GM18873 (cell line): Measurements from ENCODE around the gene DUSP8.

ENCODE experiments used
- ATAC-seq: cut with Tn5 transposase; IDR thresholded peaks from one replicate; pipeline ENCODE4 v1.9.1; 2021; ENCODE audit warnings: mild to moderate bottlenecking, moderate library complexity, moderate number of reproducible peaks; ENCODE audit not compliant: unreplicated experiment, low FRiP score

The DUSP8 gene

DNA sequence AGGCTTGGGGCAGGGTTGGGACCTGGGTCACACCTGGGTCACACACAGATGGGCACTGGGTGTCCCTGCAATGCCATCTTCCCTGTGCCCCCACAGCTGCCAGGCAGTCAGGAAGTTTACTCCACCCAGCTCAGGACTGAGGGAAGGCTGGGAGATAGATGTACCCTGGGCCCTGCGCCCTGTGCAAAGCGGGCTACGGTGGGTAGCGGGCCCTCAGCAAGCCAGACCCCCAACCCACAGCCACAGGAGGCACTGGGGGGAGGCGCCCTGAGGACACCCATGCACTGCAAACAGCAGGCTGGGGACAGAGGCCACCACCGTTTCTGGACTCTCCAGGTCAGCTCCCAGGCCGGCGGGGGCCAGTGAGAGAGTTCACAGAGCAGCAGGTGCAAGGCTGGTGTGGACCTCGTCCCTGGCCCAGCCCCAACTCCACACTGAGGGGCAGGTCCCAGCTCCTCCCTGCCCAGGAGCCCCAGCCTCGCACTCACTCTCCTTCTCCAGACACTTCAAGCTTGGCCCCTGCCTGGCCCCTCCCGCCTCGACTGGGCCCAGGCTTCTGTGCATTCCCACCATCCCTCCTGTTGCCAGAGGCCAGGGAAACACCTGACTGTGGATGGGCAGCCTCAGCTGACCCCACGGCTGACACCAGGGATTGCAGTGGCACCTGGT lies 4.9 kb downstream of the DUSP8 start:
- ATAC-seq = no peak

DNA sequence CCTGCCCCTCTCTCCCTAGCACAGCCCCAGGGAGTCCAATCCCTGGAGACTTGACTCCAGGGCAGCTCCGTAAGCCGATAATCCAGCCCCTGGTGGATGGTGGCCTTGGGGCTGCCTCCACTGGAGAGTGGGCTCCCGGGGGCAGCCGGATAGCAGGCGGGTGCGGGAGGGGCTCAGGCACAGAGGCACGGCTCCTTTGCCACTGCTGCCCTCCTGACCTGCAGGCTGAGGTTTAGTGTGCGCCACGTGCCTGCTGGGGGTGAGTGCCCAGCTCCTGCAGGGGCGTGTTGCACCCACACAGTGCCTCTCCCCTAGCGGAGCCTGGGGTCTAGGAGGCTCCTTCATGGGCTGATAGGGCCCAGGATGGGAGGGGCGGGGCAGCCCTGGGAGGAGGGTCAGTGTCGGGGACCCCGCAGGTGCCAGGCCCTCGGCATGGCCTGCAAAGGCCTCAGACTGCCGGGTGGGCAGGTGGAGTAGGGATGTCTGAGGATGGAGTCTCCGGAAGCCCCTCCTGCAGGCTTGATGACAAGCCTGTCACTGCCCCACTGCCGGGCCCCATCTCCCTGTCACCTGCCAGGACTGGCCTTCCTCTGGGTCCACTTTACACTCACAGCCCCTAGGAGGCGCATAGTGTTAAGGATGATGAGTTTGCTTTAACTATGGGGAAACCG lies 5.6 kb downstream of the DUSP8 start:
- ATAC-seq = no peak

DNA sequence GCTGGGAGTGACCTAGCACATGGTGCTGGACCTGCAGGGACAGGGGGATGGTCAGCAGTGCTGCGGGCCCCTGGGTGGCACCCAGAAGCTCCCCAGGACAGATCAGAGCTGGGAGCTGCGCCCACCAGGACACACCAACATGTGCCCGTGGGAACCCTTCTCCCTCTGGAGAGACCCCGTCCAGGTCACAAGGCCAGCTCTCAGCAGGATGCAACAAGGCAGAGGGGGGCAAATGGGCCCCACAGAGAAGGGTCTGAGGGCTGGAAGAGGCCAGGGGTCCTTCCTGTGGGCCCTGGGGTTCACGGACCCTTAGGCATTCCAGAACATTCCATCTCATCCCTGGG lies 6.2 kb downstream of the DUSP8 start:
- no peak for ATAC-seq

DNA sequence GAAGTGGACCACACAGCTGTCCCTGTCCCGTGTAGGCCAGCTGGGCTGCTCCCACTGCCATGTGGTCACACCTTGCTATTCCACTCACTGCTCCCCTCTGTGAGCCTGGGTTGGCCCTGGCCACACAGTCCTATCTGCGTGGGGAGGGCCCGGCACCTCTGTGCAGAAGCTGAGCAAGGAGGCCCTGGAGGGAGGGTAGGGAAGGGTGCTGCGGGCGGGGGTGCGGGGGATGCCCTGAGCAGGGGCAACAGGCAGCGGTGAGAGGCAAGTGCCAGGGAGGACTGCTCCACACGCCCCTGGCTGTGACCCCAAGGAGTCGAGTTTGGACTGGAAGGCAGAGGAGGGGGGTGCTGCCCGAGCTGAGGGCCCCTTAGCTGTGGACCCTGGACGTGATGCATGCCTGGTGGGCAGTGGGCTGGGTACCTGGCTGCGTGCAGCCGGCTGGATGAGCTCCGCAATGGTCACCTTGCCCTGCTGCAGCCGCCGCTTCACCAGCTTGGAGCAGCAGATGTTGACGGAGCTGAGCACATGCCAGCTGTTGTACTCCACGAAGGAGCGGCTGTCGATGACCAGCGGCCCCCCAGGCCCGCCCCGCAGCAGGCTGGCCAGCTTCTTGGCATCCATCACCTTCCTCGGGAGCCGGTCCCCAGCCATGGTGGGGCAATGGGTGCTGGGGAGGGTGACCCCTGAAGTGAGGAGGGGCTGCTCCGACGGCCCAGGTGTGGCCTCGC lies 6.7 kb downstream of the DUSP8 start:
- no peak for ATAC-seq

DNA sequence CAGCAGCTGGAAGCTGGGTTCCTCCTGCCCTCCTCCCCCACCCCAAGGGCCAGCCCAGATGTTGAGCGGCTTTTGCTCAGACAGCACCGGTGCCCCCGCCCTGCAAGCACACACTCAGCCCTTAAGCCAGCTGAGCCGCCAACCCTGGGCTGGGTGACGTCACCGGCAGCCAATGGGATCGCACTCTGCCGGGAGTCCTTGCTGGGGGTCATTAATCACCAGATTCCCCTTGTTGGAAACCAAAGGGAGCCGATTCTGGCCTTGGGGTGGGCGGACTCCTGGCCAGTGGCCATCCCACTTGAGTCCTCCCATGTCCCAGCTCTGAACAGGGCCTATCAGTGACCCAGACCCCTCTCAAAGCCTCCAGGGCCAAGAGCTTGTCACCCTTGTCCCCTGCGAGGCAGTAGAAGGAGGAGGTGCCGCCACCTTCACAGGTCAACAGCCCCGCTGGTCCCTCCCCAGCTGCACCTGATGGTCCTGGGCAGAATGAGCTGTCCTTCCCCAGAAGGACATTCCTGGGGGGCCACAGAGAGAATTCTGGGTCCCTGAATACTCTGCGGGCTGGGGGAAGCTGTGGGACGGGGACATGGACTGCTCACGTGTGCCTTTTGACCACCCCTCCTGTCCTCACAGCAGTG lies 7.4 kb downstream of the DUSP8 start:
- no peak for ATAC-seq

DNA sequence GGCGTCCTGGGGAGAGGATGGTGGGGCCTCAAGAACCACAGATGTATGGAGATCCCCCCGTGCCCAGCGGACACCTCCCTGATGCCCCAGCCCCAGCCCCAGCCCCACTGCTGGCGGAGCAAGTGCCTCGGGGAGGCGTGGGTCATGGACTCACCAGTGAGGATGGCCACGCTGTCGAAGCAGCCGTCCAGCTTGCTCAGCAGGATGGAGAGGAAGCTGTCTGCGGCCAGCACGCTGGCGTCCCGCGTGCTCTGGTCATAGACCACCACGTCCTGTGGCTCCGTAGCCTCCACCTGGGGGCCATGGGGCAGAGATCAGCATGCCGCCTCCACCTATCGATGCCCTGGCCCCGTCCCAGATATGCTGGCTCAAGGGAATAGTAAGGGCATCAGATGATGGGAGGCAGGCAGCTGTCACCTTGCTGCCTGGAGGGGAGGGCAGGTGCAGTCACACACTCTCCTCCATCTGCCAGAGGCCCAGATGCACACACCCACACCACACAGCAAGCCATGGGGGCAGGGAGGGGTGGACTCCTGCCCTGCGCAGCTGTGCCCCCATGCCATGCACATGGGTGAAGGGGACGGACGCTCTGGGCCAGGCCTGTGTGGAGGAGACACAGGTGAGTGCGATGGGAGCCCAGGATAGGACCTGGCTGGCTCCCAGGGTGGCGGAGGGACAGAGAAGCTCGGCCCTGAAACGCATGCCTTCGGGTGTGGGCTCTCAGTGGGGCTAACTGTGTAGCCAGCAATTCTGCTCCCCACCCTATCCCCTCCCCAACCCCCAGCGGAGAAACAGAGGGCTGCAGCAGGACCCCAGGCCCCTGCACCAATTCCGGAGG lies 8.2 kb downstream of the DUSP8 start:
- no peak for ATAC-seq

DNA sequence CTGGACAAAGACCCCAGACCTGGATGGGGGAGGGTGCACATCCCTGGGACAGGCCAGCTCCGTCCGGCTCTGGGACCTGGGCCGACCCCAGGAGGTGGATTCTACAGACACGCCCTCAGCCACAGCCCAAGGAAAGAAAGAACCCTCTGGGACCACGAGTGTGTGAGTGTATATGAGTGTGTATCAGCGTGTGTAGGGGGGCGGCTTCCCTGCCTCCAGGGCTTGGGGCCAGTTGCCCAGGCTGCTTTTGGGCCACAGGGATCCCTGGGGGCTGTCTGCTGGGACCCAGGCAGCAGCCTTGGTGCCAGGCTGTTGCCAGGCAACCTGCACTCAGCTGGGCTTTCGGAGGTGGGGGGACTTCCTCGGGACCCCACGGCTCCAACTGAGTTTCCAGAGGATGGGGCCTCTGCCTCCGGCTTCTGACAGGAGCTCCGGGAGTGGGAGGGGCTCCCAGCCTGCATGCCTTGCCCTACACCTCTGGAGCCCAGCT lies 8.9 kb downstream of the DUSP8 start:
- ATAC-seq = no peak

DNA sequence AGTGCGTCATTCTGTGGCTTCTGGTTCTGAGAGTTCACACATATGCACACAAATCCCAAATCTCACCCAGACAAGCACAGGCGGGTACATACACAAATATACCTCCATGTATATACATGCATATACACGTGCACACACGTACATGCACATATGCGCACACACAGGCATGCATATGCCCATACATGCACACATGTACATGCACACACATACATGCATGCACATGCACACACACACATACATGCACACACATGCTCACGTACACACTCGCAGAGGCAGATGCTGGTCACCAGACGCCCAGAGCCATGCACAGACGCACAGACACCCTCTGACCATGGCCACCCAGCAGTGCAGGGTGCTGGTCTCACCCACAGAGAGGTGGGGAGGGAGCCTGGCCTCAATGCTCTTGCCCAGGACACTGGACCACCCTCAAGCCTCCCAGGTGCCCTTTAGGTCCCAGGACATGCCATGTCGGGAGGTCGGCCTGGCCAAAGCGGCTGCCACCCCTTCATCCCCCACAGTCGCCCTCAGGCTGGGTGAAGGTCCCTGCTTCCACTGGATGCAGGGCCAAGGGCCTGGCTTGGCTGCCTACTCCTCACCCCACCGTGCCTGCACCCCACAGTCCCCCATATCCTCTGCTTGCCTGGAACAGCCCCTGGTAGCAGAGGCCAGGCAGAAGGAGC lies 9.5 kb downstream of the DUSP8 start:
- no peak for ATAC-seq

DNA sequence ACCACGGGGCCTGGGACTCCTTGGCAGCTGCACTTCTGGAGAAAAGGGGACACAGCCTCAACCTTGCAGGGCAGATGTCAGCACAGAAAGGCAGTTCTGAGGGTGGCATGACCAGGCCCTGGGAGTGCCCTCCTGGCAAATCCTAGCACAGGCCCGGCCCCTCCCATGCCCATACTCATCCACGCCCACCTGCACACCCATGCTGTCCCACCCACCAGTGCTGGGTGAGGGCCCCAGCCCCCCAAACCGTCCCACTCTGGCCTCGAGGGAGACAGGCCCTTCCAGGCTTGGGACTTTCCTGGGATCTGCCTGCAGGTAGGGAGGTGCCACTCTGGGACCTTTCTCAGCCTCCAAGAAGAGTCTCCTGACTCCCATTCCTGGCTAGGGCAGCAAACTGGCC lies 10.1 kb downstream of the DUSP8 start:
- no peak for ATAC-seq

DNA sequence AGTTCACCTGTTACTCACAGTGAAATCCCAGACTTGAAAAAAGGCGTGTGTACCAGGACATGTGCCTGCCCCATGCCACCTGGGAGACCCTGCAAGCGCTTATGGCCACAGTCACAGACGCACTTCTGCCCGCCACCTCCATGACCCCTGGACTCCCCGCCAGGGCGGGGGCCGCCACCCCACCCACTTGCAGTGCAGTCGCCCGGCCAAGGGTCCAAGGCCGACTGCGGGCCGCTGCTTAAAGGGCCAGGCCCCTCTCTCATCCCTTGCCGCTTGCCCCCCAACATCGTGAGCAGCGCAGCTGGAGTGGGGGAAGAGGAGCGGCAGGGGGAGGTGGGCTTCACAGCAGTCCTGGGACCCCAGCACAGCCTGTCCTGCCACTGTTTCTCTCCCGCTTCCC lies 10.8 kb downstream of the DUSP8 start:
- ATAC-seq = no peak

DNA sequence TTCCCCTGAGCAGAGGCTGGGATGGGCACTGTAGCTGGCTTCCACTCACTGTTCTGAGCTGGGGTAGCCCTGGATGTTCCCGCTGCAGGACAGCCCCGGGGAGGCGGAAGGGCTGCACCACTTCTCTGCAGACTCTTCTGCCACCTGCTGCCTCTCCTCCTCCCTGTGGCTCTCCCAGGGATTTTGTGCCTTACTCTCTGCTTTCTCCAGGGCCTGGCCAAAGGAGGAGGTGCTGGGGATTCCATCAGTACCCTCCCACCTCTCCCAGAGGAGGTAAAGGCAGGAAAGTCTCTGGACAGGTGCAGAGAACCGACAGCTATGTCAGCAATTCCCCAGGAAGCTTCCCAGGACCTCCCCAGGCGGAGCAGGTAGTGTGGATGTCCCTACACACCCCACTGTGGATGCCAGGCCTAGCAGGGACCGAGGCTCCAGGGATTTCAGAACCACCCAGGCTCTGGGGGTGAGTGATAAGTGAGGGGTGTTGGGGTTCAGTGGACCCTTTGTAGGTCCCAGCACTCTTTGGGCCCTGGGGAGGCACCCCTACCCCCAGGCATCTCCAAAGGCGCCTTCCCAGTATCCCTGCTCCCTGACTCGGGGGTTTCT lies 11.3 kb downstream of the DUSP8 start:
- ATAC-seq = no peak

DNA sequence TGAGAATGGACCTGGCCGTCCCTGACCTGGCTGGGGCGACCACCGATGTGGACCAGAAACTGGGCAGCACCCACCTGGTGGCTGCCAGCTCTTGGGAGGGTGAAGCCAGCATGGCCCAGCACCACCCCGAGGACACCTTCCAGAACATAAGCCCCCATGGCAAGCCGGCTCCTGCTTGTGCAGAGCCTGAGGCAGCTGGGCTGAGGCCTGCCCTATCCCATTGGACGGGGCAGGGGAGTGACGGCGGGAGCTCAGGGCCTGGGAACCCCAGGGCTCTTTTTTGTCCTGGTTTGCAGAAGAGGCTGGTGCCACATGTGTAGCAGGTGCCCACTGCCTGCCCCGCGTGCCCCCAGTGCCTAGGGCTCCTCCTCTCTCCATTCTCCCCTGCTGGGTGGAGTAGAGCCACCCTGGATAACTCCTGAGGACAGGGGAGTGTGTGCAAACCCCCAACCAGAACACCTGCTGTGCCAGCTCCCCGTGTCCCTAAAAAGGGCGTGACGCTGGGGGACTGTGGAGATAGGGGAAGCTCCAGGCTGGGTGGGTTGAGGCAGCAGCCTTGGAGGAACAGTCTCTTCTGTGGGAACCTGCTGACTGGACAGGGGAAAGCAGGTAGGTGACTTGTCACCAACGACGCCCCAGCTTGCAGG lies 11.9 kb downstream of the DUSP8 start:
- no peak for ATAC-seq

DNA sequence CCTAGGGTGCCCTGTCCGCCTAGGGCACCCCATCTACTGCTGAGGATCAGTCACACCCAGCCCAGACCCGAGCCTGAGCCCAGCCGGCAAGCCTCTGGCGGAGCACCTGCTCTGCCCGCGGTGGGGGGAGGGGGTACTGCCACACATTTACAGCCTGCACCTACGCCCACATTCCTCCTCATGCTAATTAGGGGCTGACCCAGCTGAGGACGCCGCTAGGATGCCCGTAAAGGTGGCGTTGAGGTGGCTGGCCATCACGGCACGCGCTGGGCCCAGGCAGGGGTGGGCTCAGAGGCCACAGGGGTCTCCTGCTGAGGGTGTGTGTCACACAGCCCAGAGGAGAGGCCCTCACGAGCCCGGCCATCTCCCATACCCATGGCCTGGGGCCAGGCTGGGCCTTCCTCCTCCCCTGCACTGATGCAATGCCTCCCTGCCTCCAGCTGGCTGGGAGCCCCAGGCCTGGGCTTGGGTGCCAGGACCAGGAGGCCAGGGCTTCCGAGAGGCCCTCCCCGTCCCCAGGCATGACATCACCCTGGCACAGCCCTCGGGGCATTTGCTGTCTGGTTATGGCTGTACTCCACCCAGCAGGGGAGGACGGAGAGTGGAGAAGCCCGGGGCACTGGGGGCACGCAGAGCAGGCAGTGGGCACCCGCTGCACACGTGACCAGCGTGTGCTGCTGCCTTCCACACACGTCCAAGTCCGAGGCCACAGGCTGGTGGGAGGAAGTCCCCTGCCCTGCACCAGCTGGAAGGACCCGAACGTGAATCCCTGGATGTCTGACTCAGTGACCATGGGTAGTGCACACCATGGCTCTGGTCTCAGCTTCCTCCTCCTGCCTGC lies 12.7 kb downstream of the DUSP8 start:
- ATAC-seq = no peak

DNA sequence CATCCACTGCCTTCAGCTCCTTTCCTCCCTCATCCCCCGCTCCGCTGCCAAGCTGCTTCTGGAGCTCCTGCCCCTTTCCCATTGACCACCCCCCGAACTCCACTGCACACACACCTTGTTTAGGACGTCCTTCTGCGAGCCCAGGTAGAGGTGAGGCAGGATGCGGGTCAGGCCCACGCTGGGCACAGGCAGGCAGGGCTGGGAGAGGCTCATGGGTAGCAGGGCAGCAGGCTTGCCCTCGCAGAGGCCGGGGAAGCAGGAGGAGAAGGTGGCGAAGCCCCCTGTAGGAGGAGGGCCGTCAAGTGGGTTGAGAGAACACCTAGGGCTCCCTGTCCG lies 13.3 kb downstream of the DUSP8 start:
- ATAC-seq = no peak

DNA sequence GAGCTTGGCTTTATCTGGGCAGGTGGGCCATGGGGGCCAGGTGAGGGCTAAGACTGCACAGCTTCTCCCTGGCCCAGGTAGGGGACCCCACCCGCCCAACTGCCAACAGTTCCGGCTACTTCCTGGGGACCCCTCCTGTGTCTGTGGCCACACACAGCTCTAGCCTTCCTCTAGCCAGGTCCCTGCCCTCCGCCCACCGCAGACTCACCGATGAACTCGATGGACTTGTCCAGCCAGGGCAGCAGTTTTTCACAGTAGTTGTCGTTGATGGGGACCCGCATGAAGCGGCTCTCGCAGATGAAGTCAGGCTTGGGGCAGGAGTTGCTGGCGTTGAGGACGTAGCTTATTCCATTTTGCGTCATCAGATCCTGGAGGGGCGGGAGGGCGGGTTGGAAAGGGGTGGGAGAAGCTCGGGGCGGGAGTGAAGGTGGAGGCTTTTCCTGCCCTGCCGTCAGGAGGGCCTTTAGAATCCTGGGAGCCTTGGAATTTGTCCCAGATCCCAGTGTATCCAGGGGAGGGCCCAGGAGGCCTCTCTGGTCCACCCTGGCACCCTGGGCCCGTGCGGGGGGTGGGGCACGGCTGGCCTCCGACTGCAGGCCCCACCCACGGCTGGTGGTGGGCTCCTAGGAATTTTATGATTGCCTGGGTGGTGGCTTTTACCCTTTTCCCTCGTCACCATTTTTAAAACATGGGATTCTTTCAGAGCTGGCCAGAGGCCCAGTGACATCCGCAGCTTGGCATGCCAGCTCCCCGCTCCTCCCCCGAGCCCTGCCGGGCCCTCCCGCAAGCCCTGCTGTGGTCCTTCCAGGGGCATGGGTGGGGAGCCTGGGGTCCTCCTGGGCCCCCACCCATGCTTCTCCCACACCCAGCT lies 13.9 kb downstream of the DUSP8 start:
- no peak for ATAC-seq

DNA sequence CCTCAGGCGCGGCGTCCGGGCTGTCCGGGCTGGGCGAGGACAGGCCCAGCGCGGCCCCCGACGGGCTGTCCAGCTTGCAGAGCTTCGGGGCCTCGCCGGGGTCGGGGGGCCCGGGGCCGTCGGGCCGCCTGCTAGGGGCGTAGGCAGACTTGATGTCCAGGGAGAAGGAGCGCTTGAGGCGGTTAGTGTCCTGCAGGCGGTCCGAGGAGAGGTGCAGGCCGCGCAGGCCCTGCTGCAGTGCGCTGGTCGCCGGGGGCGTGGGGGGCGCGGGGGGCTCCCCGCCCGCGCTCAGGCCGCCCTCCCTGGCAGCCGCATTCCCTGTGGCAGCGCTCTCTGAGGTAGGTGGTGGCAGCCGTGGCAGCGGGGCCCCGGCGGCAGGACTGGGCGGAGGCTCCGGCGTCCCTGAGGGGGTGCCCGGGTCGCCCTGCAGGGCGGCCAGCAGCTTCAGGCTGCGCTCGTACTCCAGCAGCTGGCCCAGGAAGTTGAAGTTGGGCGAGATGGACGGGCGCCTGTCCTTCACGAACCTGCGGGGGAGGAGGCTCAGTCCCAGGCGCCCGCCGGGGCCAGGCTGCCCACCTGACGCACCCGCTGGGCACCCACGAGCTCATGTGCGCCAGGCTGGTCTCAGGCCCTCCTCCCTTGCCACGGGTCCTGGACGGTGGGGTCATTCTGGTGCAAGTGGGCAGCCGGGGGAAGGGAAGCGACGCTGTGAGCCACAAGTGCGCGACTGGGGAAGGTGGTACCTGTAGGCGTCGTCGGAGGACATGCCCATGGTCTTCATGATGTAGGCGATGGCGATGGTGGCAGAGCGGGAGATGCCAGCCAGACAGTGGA lies 14.8 kb downstream of the DUSP8 start:
- ATAC-seq = no peak
